ENCODE results near the gene SHANK2. TPM values are rescaled to one million over a fixed set of nuclear protein-coding genes. Genes with fewer than 3 reads are reported as not detected.

SHANK2 gene
- total RNA-seq, 1 experiment from 2014 or later = 23.8 TPM

DNA sequence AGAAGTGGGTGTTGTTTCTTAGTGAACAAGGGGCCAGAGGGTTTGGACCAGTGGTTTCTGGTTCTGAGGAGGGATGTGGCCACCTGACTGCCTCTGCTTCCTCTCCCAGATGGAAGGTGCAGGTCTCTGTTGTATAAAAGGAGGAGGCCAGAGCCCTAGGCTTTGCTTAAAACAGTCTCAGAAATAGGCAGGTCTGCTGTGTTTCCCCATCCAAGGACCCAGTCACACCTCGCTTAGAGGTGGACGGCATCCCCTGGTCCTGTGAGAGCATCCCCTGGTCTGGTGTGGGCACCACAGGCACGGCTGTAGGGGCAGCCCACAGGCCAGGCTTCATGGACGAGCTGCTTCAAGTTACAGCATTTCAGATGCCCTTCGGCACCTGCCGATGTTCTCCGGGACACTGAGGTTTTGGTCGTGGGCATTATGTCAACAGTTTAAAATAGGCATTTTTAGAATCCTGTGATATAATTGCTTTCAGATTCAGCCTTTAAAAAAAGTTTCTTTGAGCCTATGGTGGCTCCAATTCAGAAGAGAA is 45.7 kb upstream of the SHANK2 start:
- no peak overlapping the region for H3K14ac ChIP-seq (ENCODE audit: insufficient read depth, low read length)
- Mint-ChIP-seq H3K9me3 (peaks cover 4 to 6% of the 10 kb centered on the region in 2 experiments; a peak in 3 of 5 replicates), H3K4me1 (no peaks in the 10 kb centered on the region), H3K4me3 (no peak overlapping the region), H3K36me3 (ENCODE audit: insufficient read depth in 1 of 3, low read depth in 3 of 3) (no peaks in the 10 kb centered on the region; a peak in 1 of 7 replicates), H3K27ac (no peak overlapping the region), H3K27me3 (ENCODE audit: low read depth) (peaks cover 15% of the 10 kb centered on the region)
- H4K91ac ChIP-seq (ENCODE audit: insufficient read length, low read depth, low read length) = no peak overlapping the region
- no peaks in the 10 kb centered on the region for H4K20me1 ChIP-seq (ENCODE audit: control insufficient read depth, insufficient read depth, insufficient read length)
- no peak overlapping the region for H3K56ac ChIP-seq (ENCODE audit: insufficient read length, low read depth, low read length)
- no peak overlapping the region for H4K5ac ChIP-seq (ENCODE audit: insufficient read length, low read depth, low read length)
- no peak overlapping the region for H3K18ac ChIP-seq (ENCODE audit: insufficient read length, low read depth, low read length)
- no peak overlapping the region for H2AFZ ChIP-seq (ENCODE audit: low read length)
- H3K79me1 ChIP-seq (ENCODE audit: insufficient read depth, low read depth, low read length, poor library complexity, severe bottlenecking) = no peaks in the 10 kb centered on the region
- no peak overlapping the region for H2BK120ac ChIP-seq (ENCODE audit: low read depth, low read length, poor library complexity, severe bottlenecking)
- H3K4me2 ChIP-seq (ENCODE audit: insufficient read depth, insufficient read length, low read length) = no peak overlapping the region
- no peak overlapping the region for H2BK20ac ChIP-seq (ENCODE audit: low read depth, low read length, poor library complexity, severe bottlenecking)
- peak; percentile 16 for DNase-seq
- H2BK12ac ChIP-seq (ENCODE audit: insufficient read length, low read depth, low read length) = no peak overlapping the region
- H3K9me3 ChIP-seq (ENCODE audit: control insufficient read depth, low read depth, low read length) = no peaks in the 10 kb centered on the region
- H4K8ac ChIP-seq (replicated peaks; ENCODE audit: insufficient read length, low read depth, low read length) = no peak overlapping the region
- H3K27me3 ChIP-seq (ENCODE audit: insufficient read depth, low read length) = no peaks in the 10 kb centered on the region
- H2BK5ac ChIP-seq (ENCODE audit: insufficient read length, low read length) = no peak overlapping the region
- no peaks in the 10 kb centered on the region for H3K79me2 ChIP-seq (ENCODE audit: insufficient read depth, low read length)
- no peak overlapping the region for H3K9ac ChIP-seq (ENCODE audit: extremely low read depth, insufficient read length, low read length)
- no peak overlapping the region for H3K4ac ChIP-seq (ENCODE audit: low read depth, low read length)
- H3K4me1 ChIP-seq (ENCODE audit: insufficient read depth, low read length) = no peaks in the 10 kb centered on the region
- no peak overlapping the region for H3T11ph ChIP-seq (ENCODE audit: low read length)
- no peak overlapping the region for H3K23ac ChIP-seq (ENCODE audit: insufficient read length, low read depth, low read length)
- H3K23me2 ChIP-seq (ENCODE audit: insufficient read length, low read depth, low read length, poor library complexity, severe bottlenecking) = no peaks in the 10 kb centered on the region
- H3K27ac ChIP-seq (ENCODE audit: insufficient read length, low read depth, low read length) = no peak overlapping the region
- no CpG with 5 or more reads among the region's 8 CpGs for WGBS (ENCODE audit: extremely low coverage, insufficient read length, low lambda C conversion rate)
- TF ChIP-seq, protein P1, sequence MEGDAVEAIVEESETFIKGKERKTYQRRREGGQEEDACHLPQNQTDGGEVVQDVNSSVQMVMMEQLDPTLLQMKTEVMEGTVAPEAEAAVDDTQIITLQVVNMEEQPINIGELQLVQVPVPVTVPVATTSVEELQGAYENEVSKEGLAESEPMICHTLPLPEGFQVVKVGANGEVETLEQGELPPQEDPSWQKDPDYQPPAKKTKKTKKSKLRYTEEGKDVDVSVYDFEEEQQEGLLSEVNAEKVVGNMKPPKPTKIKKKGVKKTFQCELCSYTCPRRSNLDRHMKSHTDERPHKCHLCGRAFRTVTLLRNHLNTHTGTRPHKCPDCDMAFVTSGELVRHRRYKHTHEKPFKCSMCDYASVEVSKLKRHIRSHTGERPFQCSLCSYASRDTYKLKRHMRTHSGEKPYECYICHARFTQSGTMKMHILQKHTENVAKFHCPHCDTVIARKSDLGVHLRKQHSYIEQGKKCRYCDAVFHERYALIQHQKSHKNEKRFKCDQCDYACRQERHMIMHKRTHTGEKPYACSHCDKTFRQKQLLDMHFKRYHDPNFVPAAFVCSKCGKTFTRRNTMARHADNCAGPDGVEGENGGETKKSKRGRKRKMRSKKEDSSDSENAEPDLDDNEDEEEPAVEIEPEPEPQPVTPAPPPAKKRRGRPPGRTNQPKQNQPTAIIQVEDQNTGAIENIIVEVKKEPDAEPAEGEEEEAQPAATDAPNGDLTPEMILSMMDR (conservative IDR thresholded peaks at IDR 0.05) = no peak
- H2AK5ac ChIP-seq (ENCODE audit: insufficient read length, low read length) = no peak overlapping the region
- H2BK15ac ChIP-seq (ENCODE audit: low read depth, low read length) = no peak overlapping the region

All from H9 (cell line).